ENCODE results near the gene MRPS2.
"Not testable (repeated sequence)": the region's sequence is repeated elsewhere in the genome, so short reads cannot be mapped to it uniquely, and the experiment has no call there.

GRCh38 chr9:135458478-135458877 lies 42.0 kb upstream of the MRPS2 start:
- not testable (repeated sequence) for TF ChIP-seq POLR2A (IDR thresholded peaks at IDR 0.05); CTCF (IDR thresholded peaks at IDR 0.05); POLR2AphosphoS5 (IDR thresholded peaks at IDR 0.05; ENCODE audit: insufficient read depth in 1 of 2, low read depth in 1 of 2)

Data from vagina (tissue), 2 donors.